ENCODE results near the gene PTGES3L.
"Not testable (repeated sequence)": the region's sequence is repeated elsewhere in the genome, so short reads cannot be mapped to it uniquely, and the experiment has no call there.

PTGES3L gene

GRCh38 chr17:42980274-42980765 lies 440 bp upstream of the PTGES3L start, which contains the start of gene RUNDC1:
Gene RUNDC1 (plus strand): TSS chr17:42980565. CDS start chr17:42980577, 12 bp downstream.
- DNase-seq: peak; percentile 84

- not testable (repeated sequence) for DNase-seq
Measured at GRCh38 chr17:42975701-42976100, 4.2 kb downstream of the PTGES3L start.

GRCh38 chr17:42975265-42975664 lies 4.6 kb downstream of the PTGES3L start:
- no peak for DNase-seq

- DNase-seq: not testable (repeated sequence)
Measured at GRCh38 chr17:42973323-42973722, 6.6 kb downstream of the PTGES3L start.

GRCh38 chr17:42971589-42971988 lies 8.3 kb downstream of the PTGES3L start:
- no peak for DNase-seq

- DNase-seq: no peak
Measured at GRCh38 chr17:42969001-42969581, 10.8 kb downstream of the PTGES3L start.

- no peak for DNase-seq
Measured at GRCh38 chr17:42967925-42968324, 12.0 kb downstream of the PTGES3L start.

- DNase-seq: peak; percentile 78
Measured at GRCh38 chr17:42964161-42964932, 15.5 kb downstream of the PTGES3L start, which contains the start of gene AARSD1. Gene AARSD1 (minus strand): TSS chr17:42964454. CDS start chr17:42964440, 14 bp downstream.

GRCh38 chr17:42953669-42954068 lies 26.2 kb downstream of the PTGES3L start:
- DNase-seq: no peak

GRCh38 chr17:42950044-42950783 lies 29.7 kb downstream of the PTGES3L start:
- DNase-seq: no peak

GRCh38 chr17:42946812-42947211 lies 33.1 kb downstream of the PTGES3L start:
- no peak for DNase-seq

GRCh38 chr17:42944211-42944610 lies 35.7 kb downstream of the PTGES3L start:
- DNase-seq: no peak

GRCh38 chr17:42937712-42938596 lies 41.9 kb downstream of the PTGES3L start:
- DNase-seq: no peak

- no peak for DNase-seq
Measured at GRCh38 chr17:42929497-42929844, 50.4 kb downstream of the PTGES3L start.

GRCh38 chr17:42928714-42929496 lies 51.0 kb downstream of the PTGES3L start:
- no peak for DNase-seq

GRCh38 chr17:42924891-42925290 lies 55.0 kb downstream of the PTGES3L start:
- DNase-seq: no peak

- not testable (repeated sequence) for DNase-seq
Measured at GRCh38 chr17:42923472-42923871, 56.4 kb downstream of the PTGES3L start.

GRCh38 chr17:42922294-42922693 lies 57.6 kb downstream of the PTGES3L start:
- no peak for DNase-seq

- no peak for DNase-seq
Measured at GRCh38 chr17:42920922-42921321, 59.0 kb downstream of the PTGES3L start.

GRCh38 chr17:42920106-42920900 lies 59.6 kb downstream of the PTGES3L start:
- no peak for DNase-seq
